Measurements from ENCODE around the gene AFAP1L1. TPM values are rescaled to one million over a fixed set of nuclear protein-coding genes. Genes with fewer than 3 reads are reported as not detected.

Gene AFAP1L1
- total and polyA plus RNA-seq, 3 donors from 2014 or later, result 10.4 to 12.6 (median 11.9) TPM

GRCh38 chr5:149273237-149273636 is 1.6 kb downstream of the AFAP1L1 start:
- H3K4me1 ChIP-seq, result peaks cover 3% of the 10 kb centered on the region
- TF ChIP-seq POLR2A (IDR thresholded peaks at IDR 0.05) (no peak), CTCF (IDR thresholded peaks at IDR 0.05) (no peak)
- H3K27me3 ChIP-seq, result no peaks in the 10 kb centered on the region
- H3K9me3 ChIP-seq, result no peaks in the 10 kb centered on the region
- intact Hi-C loops (cut with DNase I; ENCODE audit: low total_unique reads), result no loop called here
- no peak overlapping the region for H3K27ac ChIP-seq
- no peak for DNase-seq
- no peaks in the 10 kb centered on the region for H3K36me3 ChIP-seq (ENCODE audit: low read depth, missing control alignments)
- no peak overlapping the region for H3K4me3 ChIP-seq
- WGBS, 2 donors, result 61 to 67% methylated on average over 4 to 5 of the region's 5 CpGs

- WGBS, 2 donors, result 62 to 73% methylated on average over 3 of the region's 3 CpGs
- Histone ChIP-seq H3K27ac (no peak overlapping the region), H3K9me3 (no peaks in the 10 kb centered on the region), H3K27me3 (no peaks in the 10 kb centered on the region), H3K4me1 (peaks cover 4% of the 10 kb centered on the region), H3K36me3 (ENCODE audit: low read depth, missing control alignments) (no peaks in the 10 kb centered on the region), H3K4me3 (no peak overlapping the region)
- DNase-seq, result no peak
- intact Hi-C loops (cut with DNase I; ENCODE audit: low total_unique reads), result no loop called here
- no peak for TF ChIP-seq POLR2A (IDR thresholded peaks at IDR 0.05)
- TF ChIP-seq CTCF (IDR thresholded peaks at IDR 0.05), result no peak
Observed at GRCh38 chr5:149273950-149274349, 2.3 kb downstream of the AFAP1L1 start.

GRCh38 chr5:149274939-149275338 is 3.3 kb downstream of the AFAP1L1 start:
- H3K36me3 ChIP-seq (ENCODE audit: low read depth, missing control alignments), result no peaks in the 10 kb centered on the region
- no peaks in the 10 kb centered on the region for H3K27me3 ChIP-seq
- H3K27ac ChIP-seq, result no peak overlapping the region
- no peak for DNase-seq
- peaks cover 4% of the 10 kb centered on the region for H3K4me1 ChIP-seq
- H3K9me3 ChIP-seq, result no peaks in the 10 kb centered on the region
- no peak overlapping the region for H3K4me3 ChIP-seq
- 90 to 95% methylated on average over 1 of the region's 1 CpG for WGBS, 2 donors
- TF ChIP-seq CTCF (IDR thresholded peaks at IDR 0.05) (no peak), POLR2A (IDR thresholded peaks at IDR 0.05) (no peak)
- intact Hi-C loops (cut with DNase I; ENCODE audit: low total_unique reads), result no loop called here

GRCh38 chr5:149277801-149278200 is 6.1 kb downstream of the AFAP1L1 start:
- 38 to 46% methylated on average over 4 of the region's 4 CpGs for WGBS, 2 donors
- no peaks in the 10 kb centered on the region for H3K9me3 ChIP-seq
- H3K36me3 ChIP-seq (ENCODE audit: low read depth, missing control alignments), result no peaks in the 10 kb centered on the region
- H3K4me3 ChIP-seq, result no peak overlapping the region
- DNase-seq, result no peak
- TF ChIP-seq CTCF (IDR thresholded peaks at IDR 0.05) (no peak), POLR2A (IDR thresholded peaks at IDR 0.05) (no peak)
- H3K4me1 ChIP-seq, result peaks cover 4% of the 10 kb centered on the region
- H3K27me3 ChIP-seq, result no peaks in the 10 kb centered on the region
- peak overlapping the region; percentile 9 to 38 for H3K27ac ChIP-seq
- intact Hi-C loops (cut with DNase I; ENCODE audit: low total_unique reads), result no loop called here

- no peak for DNase-seq
- Histone ChIP-seq H3K9me3 (no peaks in the 10 kb centered on the region), H3K4me3 (no peak overlapping the region), H3K27me3 (no peaks in the 10 kb centered on the region), H3K27ac (peak overlapping the region; percentile 9 to 38), H3K4me1 (peaks cover 4% of the 10 kb centered on the region), H3K36me3 (ENCODE audit: low read depth, missing control alignments) (no peaks in the 10 kb centered on the region)
- no peak for TF ChIP-seq CTCF (IDR thresholded peaks at IDR 0.05)
- TF ChIP-seq POLR2A (IDR thresholded peaks at IDR 0.05), result no peak
- WGBS, 2 donors, result 71 to 83% methylated on average over 5 of the region's 5 CpGs
- intact Hi-C loops (cut with DNase I; ENCODE audit: low total_unique reads), result no loop called here
Observed at GRCh38 chr5:149278451-149279210, 7.0 kb downstream of the AFAP1L1 start.
